DMS 273 treated with DMSO at 0.1 percent for 48 hours (cell line): ENCODE results near the gene TM4SF4.

Experiments used
- DNase-seq: peaks from one replicate; lab custom pipeline; 2025; lab: John Stamatoyannopoulos, UW

TM4SF4 gene

DNA sequence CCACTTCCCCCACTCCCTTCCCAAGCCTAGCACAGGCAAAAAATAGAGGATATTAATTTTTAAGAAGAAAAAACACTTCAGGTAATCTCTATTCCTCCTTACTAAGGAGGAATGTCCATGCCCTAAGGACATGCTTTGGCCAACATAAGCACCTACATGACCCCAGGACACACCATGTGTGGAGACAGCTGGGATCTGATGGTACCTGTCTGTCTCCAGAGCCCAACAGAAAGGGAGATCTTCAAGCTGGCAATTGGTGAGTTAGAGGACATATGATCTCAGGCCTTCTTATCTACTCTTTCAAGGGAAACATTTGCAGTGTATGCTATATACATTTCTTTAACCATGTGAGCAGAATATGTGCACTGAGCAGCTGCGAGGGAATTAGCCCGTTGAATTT lies 7.0 kb downstream of the TM4SF4 start:
- no peak for DNase-seq

DNA sequence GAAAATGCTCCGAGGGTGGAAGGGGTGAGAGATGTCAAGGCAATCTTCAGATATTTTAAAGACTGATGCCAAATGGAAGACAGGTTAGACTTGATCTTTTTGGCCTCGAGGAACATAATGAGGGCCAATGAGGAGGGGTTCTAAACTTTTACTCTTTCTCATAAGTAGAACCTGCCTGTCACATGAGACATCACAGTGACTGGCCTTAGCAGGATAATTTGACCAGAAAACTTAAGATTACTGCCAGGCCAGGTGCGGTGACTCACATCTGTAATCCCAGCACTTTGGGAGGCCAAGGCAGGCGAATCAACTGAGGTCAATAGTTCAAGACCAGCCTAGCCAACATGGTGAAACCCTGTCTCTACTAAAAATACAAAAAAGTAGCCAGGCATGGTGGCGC lies 12.2 kb downstream of the TM4SF4 start:
- DNase-seq: no peak

DNA sequence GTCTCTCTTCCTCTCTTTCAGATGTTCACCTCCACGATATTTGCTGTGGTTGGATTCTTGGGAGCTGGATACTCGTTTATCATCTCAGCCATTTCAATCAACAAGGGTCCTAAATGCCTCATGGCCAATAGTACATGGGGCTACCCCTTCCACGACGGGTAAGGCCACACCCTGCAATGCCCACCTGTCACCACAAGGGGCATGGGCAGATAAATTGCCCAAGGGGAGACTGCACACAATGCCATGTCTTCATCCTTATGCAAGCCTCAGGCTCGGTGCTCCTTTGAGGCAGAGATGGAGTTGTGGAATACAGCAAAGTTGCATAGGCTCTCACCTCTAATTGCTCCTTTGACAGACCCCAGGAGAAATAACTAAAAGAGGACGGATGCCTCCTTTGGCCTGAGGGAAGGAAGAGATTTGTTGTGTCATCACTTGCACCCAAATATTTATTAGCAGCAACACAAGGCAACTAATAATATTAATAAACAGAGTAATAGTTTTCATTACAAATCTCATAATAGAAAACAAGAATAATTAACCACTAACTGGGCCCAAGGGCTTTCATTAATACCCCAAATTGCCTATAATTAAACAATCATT lies 13.2 kb downstream of the TM4SF4 start:
- DNase-seq: peak; percentile 9

DNA sequence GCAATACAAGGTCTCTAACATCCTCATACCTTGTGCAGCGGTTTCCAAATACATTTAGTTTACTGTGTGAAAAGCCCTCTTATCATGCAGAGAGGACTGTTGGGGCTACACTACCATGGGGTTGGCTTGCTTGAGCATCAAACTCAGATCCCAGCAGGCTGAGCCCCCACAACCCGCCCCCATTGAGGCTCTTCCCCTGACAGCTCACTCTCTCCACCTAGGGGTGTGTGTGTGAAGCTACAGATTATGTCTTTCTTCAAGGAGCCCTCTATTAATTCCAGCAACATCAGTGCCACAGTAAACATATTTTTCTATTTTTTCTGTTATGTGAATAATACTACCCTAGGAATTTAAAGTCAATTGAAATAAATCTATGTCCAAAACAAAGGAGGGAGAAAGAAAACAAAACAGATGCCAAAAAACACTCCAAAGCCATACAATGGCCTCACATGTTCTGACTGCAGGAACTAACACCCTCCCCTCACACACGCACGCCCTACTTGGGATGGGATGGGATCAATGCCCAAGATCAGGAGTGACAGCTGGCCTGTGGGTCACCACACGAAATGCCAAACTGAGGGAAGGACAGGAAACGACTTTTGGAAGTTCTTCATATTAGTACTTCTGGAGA lies 14.7 kb downstream of the TM4SF4 start:
- no peak for DNase-seq

DNA sequence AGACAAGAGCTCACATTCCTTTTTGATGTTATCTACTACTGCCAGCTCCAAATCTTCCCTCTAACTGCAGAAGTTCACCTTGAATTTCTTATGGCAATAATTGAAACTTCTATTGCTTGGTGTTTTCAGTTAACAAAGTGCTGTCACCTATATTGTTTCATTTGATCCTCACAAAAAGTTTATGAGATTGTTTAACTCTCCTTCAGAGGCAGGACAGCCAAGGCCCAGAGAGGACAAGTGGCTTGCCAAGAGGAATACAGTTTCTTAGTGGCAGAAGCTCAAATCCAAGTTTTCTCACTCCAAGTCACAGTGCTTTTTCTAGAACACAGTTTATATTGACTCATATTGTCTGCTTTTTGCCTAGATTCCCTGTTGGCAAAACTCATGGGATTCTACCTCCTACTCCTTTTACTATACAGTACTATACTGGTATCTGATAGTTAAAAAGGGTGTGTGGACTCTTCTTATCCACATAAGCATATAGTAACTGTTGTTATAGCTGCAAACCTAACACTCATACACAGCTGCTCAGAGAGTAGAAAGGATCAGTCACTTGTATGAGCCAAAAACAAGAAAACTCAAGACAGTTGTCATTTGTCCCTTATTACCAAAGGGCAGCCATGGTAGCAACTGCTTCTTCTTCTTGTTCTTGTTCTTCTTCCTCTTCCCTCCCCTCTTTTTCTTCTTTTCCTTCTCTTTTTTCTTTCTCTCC lies 15.9 kb downstream of the TM4SF4 start:
- DNase-seq: no peak

DNA sequence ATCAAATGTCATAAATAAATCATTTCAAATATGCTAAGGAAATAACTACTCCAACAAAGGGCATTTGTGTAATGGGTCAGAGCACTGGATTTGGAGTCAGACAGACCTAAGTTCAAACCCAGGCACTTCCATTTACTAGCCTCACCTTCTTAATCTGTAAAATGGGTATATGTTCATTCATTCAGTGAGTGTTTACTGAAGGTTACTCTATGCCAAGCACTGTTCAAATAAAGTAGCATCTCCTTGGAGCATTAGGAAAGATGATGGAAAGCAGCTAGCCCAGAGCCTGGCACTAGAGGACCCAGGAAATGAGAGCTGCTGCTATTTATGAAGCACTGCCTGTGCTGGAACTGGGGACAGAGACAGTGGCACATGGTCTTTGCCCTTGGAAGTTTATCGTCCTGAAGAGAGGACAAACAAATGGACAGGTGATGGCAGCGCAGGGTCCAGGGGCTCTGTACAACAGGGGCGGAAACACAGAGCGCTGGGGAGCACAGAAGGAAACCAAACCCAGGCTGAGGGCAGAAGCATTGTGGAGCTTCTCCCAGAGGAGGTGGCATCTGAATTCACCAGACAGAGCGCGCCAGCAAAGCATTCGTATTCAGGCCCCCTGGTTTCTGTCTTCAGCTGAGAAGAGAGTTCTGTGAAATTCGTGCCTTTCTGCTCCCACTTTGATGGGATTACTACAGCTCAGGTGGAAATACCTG lies 19.0 kb downstream of the TM4SF4 start:
- no peak for DNase-seq

DNA sequence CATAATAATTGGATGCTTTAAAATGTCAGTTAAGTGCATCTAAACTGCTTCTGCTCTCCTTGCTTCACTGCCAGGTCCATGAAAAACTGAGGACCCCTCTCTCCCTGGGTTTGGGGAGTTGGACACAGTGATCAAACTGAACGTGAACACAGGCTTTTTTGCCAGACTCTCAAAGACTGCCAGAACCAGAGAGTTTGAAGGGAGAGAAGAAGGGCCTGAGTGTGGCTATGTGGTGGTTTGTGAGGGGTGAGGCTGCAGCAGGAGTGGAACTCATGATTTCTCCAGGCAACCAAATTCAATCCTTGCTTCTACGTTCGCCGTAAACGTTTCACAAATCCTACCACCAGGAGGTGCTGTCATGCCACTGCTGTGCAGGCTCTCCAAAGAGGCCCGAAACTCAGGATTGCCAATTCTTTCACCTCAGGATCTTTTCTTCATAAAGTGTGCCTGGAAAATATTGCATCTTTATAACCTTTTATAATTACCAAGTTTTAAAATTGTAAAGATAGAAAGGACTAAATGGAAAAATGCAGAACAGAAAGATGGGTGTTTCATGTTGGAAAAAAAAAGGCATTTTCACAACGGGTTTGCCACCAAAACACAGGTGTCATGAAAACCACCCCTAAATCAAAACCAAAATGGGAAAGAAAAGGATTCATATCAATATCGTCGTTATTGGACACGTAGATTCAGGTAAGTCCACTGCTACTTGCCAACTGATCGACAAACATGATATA lies 19.7 kb downstream of the TM4SF4 start:
- peak; percentile 28 for DNase-seq

DNA sequence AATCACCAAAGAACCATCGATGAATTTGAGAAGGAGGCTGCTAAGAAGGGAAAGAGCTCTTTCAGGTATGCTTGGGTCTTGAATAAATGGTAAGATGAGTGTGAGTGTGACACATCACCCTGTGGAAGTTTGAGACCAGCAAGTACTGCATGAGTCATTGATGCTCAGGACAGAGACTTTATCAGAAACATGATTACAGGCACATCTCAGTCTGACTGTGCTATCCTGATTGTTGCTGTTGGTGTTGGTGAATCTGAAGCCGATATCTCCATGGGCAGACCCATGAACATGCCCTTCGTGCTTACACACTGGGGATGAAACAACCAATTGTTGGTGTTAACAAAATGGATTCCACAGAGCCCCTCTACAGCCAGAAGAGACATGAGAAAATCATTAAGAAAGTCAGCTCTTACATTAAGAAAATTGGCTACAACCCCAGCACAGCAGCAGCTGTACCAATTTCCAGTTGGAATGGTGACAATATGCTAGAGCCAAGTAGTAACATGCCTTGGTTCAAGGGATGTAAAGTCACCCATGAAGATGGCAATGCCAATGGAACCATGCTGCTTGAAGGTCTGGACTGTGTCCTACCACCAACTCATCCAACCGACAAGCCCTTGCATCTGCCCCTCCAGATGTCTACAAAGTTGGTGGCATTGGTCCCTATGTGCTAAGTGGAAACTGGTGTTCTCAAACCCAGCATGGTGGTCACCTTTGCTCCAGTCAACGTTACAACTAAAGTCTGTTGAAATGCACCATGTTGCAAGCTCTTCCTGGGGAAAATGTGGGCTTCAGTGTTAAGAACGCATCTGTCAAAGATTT lies 20.5 kb downstream of the TM4SF4 start:
- no peak for DNase-seq

DNA sequence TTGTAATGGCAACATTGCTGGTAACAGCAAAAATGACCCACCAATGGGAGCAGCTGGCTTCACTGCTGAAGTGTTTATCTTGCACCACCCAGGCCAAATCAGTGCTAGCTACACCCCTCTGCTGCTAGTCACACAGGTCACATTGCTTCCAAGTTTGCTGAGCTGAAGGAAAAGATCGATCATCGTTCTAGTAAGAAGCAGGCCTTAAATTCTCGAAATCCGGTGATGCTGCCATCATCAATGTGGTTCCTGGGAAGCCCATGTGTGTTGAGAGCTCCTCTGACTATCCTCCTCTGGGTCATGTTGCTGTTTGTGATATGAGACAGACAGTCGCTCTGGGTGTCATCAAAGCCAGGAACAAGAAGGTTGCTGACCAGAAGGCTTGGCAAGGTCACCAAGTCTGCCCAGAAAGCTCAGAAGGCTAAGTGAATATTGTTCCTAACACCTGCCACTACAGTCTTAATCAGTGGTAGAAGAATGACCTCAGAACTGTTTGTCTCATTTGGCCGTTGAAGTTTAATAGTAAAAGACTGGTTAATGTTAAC lies 21.2 kb downstream of the TM4SF4 start:
- DNase-seq: no peak

DNA sequence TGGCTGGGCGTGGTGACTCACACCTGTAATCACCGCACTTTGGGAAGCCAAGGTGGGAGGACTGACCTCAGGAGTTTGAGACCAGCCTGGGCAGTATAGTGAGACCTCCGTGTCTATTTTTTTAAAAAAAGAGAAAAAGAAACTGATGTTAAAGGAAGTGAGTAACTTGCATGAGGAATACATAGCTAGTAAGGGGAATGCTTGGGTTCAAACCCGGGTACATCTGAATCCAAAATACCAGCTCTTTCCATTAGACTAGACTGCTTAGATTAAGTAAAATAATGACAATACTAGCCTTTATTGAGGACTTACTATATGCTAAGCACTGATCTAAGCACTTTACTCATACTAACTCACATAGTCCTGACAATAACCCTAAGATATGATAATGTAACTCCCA lies 22.4 kb downstream of the TM4SF4 start:
- no peak for DNase-seq

DNA sequence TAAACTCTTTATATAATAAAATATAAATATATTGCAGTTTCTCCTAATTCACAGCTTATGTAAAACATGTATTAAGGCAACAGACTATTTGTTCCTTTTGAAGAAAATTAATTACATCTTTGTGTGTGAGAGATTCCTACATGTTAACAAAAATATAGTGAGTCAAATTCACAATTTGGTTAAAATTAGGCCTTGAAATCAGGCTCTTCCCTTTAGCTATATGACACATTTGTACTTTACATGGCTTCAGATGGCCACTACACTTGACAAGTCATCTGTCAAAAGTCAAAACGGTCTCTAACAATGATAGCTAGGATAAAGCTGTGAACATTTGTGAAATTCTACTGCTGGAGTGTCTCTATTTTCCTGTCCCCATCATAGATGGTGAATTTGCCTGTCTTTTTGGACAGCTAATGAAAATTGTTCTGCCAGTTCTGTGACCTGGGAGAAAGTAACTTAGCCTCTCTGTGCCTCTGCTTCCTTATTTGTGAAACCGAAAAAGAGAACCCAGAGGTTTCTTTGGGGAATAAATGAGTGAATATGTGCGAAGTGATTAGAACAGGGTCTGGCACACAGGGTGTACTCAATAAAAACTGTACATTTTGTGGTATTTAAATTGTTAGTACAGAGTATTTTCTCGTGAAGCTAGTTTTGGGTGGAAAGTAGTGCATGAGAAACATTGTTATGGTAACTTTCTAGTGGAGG lies 23.6 kb downstream of the TM4SF4 start:
- no peak for DNase-seq

DNA sequence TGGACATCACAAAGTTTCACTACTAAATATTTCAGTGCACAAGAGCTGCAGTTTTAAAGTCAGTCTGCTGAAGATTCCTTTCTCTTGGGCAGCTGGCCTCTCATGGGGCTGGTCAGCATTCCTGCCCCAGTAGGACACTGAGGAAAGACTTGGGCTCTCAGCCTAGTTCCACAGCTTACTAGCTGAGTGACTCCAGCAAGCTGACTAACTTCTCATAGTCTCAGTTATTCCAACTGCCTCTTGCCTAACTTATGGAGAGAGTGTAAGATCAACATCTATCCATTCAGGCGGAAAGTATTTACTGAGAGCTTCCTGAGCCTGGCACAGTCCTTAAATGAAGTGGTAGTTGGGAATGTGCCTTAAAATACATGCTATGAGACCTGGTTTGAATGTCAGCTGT lies 27.0 kb downstream of the TM4SF4 start:
- no peak for DNase-seq

DNA sequence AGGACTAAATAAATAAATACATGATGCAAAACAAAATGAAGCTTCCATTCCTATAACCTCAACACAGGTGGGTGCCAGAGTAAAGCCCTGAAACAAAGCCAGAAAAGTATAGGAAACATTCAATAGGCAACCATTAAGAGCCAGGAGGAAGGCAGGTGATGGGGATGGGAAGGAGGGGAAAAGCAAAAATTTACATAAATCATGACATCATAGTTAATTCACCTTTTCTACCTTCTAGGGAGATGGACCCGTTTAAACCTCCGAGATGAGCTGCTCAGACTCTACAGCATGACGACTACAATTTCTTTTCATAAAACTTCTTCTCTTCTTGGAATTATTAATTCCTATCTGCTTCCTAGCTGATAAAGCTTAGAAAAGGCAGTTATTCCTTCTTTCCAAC lies 27.9 kb downstream of the TM4SF4 start:
- DNase-seq: no peak

DNA sequence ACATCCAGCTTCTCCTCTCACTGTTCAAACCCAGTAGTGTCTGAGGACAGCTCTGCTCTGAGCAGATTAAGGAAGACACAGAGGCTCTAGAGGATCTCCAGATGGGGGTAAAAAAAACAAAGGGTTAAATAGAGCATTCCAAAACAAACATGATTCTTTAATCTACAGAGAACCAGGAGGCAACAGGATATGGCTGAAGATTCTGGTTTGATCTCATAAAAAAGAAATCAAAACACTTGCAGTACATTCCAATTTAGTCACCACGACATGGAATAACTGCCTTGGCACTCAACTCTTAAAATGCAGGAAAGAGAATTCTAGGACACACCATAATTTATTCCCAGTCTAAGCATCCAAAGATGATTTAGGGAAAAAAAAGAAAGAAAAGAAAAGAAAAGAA lies 32.0 kb downstream of the TM4SF4 start:
- no peak for DNase-seq

DNA sequence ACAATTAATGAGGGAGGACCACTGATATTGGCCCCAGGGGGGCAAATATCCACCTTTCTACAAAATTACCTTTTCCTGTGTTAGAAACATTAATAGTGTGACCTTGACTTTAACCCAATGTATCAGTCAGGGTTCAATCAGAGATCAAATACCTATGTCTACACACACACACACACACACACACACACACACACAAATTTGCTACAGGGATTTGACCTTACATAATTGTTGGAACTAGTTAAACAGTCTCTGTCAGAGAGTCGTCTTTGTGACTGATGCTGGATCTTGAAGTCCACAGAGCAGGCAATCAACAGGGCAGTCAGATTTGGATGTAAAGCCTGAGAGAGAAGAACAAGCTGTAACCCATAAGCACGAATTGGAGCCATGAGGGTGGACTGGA lies 32.5 kb downstream of the TM4SF4 start:
- DNase-seq: no peak

DNA sequence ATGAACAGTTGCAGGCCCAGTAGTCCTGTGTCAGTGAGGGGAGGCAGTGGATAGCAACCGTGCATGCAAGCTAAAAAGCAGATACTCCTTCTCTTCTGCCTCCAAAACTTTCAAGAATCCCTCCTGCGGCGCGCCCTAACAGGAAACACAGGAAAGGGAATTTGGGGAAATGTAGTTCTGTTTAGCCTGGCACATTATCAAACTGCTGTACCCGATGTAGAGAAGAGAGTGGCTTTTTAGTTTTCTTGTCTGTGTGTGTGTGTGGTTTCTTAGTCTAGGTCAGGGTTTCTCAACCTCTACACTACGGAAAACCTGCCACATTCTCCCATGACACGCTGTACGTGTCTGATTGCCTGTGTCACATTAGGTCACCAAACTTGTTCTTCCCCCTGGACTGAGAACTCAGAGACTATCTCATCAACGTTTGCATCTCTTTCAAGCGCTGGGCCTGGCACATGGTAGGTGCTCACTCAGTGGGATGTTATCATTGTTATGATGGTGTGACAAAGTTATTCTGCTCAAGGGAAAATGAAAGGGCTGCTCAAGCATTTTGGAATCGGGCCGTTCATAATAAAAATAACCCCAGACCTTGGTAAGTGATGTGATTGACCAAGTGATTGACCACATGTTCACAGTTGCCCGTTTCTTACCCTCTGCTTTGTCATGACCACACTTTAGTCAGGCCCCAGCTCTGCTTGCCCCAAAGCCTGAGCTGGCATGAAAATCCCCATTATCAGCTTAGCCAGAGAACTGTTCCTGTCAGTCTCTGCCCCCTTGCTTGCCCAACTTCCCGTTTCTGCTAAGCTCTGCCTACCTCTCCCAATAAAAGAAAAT lies 33.2 kb downstream of the TM4SF4 start:
- DNase-seq: no peak

DNA sequence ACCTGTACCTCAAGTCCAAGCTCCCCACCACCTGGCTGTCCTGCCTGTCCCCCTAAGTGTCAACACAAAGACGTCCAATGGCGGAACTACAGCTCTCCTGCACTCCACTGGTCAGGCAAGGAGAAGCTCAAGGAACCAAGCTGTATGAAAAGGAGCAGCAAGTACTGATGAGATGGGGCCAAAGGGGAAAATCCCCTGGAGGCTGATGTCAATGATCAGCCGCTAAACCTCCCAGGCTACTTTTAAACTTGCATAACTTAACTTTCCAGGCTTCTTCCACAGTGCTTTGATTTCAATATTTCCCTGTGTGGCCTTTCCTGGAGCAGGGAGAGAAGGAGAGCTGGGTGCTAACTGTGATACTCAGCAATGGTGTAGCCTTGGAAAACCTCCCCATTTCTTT lies 35.0 kb downstream of the TM4SF4 start:
- no peak for DNase-seq

DNA sequence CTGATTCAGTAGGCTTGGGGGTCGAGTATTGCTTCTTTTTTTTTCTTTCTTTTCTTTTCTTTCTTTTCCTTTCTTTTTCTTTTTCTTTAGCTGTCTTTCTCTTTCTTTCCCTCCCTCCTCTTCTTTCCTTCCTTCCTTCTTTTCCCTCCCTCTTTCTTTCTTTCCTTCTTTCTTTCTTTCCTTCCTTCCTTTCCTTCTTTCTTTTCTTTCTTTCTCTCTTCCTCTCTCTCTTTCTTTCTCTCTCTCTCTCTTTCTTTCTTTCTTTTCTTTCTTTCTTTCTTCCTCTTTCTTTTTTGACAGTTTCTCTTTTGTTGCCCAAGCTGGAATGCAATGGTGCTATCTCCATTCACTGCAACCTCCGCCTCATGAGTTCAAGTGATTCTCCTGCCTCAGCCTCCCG lies 36.0 kb downstream of the TM4SF4 start:
- no peak for DNase-seq

DNA sequence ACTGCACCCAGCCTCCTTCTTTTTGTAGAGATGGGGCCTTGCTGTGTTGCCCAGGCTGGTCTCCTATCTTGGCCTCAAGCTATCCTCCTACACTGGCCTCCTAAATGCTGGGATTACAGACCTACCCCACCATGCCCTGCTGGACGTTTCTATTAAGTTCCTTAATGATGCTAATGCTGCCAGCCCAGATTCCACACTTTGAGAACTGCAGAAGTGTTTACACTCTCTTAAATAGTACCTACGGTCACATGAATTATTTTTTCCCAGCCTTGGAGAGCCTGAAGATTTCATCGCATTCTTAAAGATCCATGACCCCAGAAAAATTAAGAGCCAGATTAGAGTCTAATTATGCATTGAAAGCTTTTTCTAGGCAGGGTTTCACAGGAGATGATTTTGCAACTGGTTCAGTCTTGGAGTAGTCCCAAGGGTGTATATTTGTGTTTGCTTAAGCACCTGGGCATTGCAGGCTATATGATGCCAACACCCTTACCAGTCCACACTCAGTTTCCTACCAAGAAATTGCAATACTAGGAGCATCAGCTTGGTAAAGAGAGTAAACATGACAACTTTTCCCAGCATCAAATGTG lies 36.6 kb downstream of the TM4SF4 start:
- no peak for DNase-seq
